NCI-H526 (cell line): ENCODE measurements around the gene ALK.
"Not testable (repeated sequence)": the region's sequence is repeated elsewhere in the genome, so short reads cannot be mapped to it uniquely, and the experiment has no call there.

Experiments used
- DNase-seq, 2 experiments: peaks; one replicate each; lab custom pipeline; 2025; lab: John Stamatoyannopoulos, UW

The ALK gene

DNA sequence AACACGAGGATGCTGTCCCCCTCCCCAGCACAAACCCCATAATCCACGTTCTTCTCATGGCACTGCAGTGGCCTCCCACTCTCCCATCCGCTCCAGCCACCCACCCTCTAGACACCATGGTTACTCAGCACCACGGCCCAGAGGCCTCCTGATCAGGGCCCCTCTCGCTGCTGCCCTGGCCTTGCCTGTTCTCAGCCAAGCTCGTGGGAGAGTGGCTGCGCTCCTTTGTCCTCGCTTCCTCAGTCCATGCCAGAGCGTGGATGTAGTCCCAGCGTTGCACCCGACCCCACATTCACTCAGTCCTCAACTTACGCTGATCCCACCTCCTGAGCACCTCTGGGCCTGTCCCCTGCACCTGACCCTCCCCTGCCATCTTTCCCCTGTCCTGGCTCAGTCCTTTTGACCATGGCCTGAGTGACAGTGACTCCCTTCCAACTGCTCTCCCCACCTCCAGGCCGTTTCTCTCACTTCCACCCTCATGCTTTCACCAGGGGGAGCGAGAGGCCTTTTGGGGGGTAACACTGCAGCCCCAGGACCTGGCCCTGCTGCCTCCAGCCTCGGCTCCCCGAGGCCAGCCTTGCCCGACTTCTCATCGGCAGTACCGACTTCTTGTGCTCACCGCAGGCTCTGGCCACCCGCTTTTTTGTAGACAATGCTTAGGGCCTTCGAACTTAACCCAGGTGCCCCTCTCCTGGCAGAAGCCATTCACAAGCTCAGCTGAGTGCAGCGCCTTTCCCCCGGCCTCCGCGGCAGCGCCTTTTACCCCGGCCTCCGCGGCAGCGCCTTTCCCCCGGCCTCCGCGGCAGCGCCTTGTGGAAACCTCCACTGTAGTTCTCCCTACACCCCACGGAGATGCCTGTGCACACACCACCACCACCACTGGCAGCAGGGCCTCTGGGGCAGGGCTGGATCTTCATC, 674.7 kb downstream of the ALK start:
- no peak for DNase-seq

DNA sequence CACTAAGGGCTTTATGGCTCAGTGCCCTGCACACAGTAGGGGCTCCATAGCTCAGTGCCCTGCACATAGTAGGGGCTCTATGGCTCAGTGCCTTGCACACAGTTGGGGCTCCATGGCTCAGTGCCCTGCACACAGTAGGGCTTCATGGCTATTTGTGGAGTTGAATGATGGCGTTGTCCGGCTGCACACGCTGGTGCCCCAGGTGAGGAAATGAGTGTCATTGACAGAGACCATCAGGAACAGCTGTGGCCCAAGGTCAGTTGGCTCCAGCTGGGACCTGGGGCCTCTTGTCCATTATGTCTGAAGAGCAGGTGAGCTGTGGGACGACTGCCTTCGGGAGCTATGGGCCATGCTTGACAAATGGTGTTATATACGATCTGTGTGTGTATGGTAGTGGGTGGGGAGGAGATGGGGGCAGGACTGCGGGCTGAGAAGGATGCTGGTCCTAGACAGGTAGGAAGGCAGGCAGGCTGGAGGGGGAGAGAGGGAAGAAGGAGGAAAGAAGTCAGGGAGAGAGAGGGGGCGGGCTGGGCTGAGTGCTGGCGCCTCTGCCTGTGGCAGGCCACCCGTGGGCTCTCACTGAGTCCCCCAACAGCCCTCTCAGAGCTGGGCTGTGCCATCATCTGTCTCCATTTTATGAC, 675.5 kb downstream of the ALK start:
- peak in 1 of 2 experiments; percentile 19 for DNase-seq

DNA sequence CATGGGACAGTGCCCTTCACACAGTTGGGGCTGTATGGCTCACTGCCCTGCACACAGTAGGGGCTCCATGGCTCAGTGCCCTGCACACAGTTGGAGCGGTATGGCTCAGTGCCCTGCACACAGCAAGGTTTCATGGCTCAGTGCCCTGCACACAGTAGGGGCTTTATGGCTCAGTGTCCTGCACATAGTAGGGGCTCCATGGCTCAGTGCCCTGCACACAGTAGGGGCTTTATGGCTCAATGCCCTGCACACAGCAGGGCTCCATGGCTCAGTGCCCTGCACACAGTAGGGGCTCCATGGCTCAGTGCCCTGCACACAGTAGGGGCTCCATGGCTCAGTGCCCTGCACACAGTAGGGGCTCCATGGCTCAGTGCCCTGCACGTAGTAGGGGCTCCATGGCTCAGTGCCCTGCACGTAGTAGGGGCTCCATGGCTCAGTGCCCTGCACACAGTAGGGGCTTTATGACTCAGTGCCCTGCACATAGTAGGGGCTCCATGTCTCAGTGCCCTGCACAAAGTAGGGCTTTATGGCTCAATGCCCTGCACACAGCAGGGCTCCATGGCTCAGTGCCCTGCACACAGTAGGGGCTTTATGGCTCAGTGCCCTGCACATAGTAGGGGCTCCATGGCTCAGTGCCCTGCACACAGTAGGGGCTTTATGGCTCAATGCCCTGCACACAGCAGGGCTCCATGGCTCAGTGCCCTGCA, 676.2 kb downstream of the ALK start:
- DNase-seq, result not testable (repeated sequence)

DNA sequence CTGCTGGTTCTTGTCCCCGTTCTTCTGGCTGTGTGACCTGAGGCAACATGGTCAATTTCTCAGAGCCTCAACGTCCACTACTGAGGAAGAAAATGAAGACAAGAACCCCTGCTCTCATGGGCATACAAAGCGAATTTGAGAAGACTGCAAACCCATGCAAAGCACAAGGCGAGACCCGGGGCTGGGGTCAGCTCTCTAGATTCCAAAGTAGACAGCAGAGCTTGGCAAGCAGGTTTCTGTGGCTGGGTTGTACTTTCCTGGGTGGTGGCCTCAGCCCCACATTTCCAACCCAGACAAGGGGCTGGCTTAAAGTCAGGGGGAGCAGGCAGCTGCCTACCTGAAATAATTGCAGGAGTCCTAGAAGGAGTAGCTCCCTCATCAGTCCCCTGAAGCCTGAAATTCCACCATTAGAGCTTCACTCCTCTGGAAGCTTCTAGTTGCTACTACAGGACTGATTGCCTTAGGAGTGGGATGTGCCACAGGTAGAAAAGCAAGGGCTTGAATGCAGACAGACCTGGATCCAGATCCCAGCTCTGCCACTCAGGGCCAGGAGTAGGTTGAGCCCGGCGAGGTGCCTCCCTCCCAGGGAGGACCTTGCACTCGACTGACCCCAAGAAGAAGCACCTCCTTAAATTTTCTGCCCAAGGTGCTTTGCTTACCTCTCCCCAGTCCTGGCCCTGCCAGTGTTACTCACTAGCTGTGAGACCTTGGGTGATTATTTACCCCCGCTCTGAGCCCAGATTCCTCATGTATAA, 678.6 kb downstream of the ALK start:
- DNase-seq, result peak in 1 of 2 experiments; percentile 59

DNA sequence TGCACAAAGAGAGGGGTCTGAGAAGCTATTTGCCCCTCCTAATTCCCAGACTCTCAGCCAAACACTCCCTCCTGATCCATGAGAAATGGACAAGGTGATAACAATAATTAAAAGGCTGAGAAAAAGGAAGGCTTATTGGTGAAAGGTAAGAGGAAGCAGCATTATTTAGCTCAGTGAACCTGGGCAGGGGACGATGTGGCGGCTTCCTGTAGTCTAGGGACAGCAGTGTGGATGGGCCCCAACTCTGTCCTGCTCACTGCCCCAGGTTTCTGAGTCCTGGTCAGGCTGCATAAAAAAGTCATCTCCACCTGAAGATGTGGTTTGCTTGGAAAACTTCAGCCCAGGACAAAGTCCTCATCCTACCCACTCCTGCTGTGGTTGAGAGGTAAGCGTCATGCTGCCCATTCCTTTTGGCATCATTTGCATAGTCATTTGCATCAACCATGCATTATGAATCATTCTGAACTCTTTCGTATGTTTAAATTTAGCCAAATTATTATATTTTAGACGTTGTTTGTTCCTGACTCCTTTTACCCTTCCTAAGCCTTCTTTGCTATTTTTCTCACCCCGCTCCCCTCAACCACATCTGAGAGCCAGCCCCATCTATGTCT, 679.3 kb downstream of the ALK start:
- DNase-seq, result peak; percentile 69 to 79

DNA sequence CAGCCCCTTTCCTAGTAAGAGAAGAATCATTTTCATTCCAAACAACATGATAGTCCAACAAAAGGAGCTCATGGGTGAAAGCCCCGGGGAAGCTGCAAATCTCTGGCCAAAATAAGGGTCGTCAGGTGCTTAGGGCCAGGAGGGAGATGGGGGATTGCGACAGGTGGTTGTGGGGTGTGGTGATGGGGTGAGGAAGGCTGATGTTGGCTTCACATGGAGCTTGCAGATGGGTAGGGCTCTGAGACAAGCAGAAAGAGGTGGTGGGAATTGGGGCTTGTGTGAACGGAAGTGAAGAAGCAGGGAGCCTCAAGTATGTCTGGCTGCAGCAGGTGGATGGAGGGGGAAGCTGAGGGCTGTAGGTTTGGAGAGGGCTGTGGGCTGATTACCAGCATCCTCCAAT, 680.0 kb downstream of the ALK start:
- DNase-seq, result no peak

DNA sequence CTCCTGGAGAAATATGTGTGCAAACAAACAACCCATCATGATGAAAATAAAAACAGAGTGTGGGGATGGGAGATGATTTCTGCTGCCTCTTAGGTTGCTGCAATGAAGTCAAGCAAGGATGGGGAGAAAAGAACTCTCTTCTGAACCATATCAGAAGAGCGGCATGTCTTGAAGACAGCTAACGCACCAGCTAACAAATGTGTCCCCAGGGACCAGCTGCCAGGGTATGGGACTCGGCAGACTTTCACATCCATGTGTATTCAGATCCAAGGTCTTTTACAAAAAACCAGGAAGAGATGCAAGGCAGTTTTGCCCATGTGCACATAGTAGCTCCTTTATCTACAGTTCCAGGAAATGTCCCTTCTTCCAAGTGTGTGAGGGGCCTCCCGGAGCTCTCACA, 680.8 kb downstream of the ALK start:
- DNase-seq, result peak; percentile 13 to 34

DNA sequence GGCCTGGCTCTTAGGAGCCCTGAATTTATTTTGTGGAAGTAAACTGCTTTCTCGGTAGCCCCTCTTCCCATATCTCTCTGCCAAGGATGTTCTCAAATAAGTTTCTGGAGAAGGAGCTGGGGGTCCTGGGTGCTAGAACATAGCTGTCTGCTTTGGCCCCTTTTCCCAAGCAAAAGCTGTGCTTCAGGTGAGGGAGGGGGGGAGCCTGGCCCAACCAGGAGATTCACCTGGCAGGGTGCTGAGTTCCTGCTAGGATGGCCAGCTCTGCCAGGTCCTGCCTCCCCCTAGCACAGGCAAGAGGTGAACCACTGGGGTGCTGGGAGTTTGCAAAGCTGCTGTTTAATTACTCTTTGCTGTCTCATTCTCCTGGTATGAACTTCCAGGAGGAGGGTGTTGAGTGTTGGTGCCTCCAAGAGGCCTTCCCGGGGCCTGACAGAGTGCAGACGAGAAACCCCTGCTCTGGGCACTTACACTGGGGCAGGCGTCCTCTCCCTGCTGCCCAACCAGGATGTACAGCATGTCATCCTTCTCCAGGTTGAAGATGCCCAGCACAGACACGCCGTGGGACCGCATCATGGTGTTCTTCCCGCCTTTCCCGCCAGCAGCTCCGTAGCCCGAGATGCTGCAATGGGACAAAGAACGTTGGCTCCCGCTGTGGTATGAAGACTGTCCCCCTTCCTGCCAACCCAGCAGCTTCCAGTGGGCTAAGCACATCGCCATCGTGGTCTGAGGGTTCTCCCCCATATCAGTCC, 682.0 kb downstream of the ALK start:
- DNase-seq, result no peak

DNA sequence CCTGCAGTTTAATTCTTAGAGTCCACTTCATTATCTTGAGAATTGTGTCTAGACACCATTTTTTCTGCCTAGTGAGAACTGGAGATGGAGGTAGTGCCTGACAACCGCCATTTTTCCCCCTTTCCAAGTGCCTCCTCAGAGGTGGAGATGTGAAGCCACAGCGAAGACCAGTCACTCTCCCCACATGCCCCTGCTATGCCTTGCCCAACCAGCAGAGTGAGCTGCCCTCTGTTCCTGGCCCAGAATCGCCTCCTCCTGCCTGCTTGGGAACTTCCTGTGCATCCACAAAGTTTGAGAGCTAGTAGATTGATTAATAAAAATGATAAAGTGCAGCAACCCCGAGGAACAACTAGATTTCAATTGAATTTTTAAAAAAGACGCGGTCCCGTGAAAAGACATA, 682.9 kb downstream of the ALK start:
- peak in 1 of 2 experiments; percentile 38 for DNase-seq

DNA sequence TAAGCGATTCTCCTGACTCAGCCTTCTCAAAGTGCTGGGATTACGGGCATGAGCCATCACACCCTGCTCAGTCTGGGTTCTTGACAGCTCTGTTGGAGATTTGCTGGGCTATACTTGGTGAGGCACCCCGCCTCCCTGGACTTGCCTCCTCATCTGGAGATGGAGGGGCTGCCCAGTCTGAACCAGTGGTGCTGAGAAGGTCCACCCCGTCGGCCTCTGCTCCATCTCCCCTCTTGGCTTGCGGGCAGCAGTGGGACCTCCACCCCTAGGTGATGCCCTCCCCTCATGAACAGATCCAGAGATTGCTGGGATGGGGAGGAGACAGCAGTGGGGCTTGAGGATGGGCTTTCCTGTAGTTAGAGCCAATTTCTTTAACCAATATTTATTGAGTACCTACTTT, 685.3 kb downstream of the ALK start:
- no peak for DNase-seq

DNA sequence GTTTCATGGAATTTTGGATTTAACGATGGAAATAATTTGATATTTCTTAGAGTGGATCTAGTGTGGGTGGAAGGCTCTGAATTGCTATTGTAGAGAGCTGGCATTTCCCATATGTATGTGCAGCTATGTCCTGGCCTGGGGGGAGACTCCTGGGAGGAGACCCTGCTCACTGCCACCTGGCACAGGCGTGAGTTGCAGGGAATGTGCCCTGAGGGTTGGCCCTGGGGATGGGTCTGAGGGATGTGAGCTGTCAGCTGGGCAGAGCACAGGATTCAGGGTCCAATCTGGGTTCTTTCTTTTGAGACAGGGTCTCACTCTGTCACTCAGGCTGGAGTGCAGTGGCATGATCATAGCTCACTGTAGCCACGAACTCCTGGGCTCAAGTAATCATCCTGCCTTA, 686.0 kb downstream of the ALK start:
- no peak for DNase-seq

DNA sequence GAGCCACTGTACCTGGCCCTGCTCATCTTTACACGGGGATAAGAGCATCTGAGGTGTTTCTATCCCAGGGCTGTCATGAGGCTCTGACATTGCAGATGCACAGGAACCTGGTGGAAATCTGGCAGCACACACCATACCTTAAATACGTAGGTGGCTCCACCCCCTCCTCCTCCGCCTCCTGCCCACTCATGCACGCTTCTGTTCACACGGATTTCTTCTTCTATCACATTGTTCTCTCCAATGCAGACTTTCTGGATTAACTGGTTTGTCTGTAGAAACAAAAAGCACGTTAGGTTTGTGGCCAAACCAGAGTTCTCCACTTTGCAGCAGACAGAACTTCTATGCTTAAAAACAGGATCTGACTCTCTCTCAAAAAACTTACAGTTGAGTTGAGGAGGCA, 688.0 kb downstream of the ALK start:
- DNase-seq, result peak in 1 of 2 experiments; percentile 14

DNA sequence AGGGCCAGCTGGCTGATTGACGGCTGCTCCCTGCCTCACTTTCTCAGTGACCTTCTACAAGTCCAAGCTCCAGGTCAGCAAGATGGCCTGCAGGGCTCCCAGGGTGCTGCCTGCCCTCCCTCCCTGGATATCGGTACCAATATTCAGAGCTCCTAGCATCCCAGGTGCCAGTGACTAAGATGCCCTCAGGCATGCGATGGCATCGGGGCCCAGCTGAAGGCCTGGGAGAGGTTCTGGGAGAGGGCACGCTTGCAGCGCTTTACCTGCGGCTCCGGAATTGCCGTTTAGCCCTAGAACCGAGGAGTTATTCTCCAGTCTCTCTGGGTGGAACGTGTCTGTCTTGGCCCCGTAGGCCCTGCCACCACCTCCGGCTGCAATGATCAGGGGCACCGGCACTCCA, 689.3 kb downstream of the ALK start:
- DNase-seq, result no peak

DNA sequence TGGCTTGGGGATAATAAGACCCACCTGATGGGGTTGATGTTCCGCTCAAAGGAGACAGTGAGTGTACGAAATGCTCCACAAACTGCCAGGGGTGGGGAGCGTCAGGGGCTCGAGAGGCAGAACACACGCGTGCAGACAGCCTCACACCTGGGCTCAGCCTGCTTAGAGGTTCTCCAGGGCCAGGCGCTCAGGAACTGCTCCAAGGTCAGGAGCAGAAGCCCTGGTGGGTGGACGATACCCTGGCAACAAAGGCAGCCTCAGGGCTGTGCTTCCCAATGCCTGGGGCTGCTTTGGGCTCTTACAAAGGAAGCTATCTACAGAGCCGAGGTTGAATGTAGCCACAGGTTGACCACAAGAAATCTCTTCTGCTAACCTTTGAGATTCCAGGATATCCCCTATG, 691.7 kb downstream of the ALK start:
- DNase-seq, result no peak

DNA sequence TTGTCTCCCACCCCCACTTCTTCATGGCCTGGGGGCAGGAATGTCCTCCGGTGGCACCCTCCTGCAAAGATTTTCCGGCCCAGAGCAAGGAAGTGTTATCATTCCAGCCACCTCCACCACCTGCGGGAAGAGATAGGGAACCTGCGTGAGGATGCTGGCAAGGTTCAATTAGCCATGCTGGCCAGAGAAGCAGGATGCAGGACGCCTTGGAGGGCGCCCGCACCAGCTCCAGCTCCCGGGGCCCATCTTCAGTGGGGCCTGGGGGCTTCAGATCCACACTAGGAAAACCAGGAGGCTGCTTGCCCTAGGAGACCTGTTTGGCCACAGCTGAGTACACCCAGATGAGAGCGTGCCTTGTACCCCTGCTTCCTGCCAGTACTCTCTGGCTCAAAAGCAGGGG, 692.4 kb downstream of the ALK start:
- DNase-seq, result no peak

DNA sequence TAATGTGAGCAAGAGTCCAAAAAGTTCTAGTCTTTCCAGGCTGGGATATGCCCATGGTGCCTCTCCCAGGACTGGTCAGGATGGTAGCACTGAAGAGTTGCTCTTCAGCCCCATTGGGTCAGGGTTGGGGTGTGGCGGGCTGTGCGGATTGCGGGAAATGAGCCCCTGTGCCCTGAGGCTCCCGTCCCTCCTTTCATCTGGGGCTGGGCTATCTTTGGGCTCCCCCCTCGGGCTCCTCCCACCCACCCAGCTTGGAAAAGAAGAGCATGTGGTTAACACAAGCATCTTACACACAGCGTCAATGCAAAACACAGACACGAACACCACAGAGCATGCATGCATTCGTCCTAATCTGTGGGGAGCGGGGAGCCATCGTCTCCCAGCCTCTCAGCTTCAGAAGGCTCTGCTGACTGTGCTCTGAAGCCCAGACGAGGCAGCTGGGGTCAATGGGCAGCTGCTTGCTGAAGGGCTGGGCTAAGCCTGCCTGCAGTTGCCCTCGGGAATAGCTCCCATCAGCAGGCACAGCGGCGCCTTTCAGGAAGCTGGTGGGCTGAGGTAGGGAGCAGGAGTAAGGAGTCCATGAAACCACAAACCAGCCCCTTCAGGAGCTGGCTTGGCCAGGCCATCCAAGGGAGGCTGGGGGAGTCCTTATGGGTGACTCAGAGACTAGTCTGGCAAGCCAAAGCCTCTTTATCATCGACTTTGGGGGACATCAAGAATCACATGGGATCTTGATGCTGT, 693.3 kb downstream of the ALK start:
- peak in 1 of 2 experiments; percentile 22 for DNase-seq

DNA sequence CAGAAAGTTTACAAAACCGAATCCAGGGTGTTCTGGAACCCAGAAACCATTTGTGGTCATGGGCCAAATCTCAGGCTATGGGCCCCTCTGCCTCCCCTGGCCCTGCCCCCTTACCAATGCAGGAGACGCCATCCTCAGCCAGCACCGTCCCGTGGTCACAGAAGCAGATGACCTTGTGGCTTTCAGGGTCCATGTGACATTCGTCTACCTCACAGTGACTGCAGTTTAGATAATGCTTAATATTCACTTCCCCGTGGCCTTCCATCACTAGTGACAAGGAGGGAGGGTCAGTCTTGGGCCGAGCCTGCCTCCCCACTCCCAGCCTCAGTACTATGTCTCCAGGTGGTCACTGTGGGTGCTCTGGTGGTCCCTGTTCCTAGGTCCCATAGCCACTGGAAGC, 694.6 kb downstream of the ALK start:
- no peak for DNase-seq

DNA sequence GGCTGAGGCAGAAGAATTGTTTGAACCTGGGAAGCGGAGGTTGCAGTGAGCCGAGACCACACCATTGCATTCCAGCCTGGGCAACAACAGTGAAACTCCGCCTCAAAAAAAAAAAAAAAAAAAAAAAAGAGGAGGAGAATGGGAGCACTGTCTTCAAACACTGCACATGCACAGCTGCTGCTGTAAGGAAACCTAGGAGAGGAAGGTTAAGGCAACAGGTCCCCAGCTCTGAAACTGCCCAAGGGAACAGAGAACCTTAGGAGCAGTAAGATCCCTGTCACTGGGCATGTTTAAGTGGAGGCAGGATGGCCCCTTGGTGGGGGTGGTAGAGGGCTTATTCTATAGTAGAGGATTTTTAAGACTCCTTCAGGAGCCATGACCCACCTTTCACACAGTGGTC, 695.0 kb downstream of the ALK start:
- DNase-seq, result no peak

DNA sequence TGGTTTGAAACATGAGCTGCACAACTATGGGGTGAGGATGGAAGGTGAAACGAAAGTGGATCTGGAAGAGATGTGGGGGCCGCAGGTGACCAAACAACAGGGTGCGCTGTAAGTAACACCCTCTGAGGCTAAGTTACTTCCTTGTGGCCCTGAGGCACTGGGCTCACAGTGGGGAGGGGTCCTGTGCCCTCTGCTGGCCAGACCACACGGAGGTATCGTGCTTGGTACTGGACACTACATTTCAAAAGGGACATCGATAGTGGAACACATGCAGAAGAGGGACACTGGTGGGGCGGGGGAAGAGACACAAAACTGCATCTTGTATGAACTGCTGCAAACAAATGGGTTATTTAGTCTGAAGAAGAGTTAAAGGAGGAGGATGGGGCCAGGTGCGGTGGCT, 695.6 kb downstream of the ALK start:
- no peak for DNase-seq
